ENCODE data around the gene PAX7. TPM values are rescaled to one million over a fixed set of nuclear protein-coding genes. Genes with fewer than 3 reads are reported as not detected.

PAX7 gene
- total and polyA plus RNA-seq, 2 donors (not counting 3 experiments of a cell fraction or from before 2014, with no cell fraction given): not detected

- no peak overlapping the region for H3K9ac ChIP-seq (replicated peaks; ENCODE audit: extremely low read depth, insufficient read depth, low read length)
- H3K9me3 ChIP-seq (replicated peaks; ENCODE audit: control insufficient read depth, insufficient read depth, low read length): no peaks in the 10 kb centered on the region
- H3K4me2 ChIP-seq (ENCODE audit: insufficient read depth, low read length): no peak overlapping the region
- no peak overlapping the region for H2AFZ ChIP-seq (ENCODE audit: low read depth, low read length)
- H3K79me2 ChIP-seq (ENCODE audit: control insufficient read depth, insufficient read depth, low read length): no peaks in the 10 kb centered on the region
- intact Hi-C loops (cut with micrococcal nuclease): no loop called here
- H3K4me3 ChIP-seq (replicated peaks in 1 of 3; ENCODE audit: insufficient read depth in 1 of 3, low read depth in 1 of 3, low read length in 3 of 3): no peak overlapping the region
- H3K27me3 ChIP-seq (ENCODE audit: control insufficient read depth in 2 of 2, insufficient read depth in 2 of 2, low read length in 2 of 2): peaks cover 19 to 26% of the 10 kb centered on the region in 2 experiments
- H4K20me1 ChIP-seq (replicated peaks; ENCODE audit: control insufficient read depth, extremely low read depth, insufficient read depth, low read length): no peaks in the 10 kb centered on the region
- no peaks in the 10 kb centered on the region for H3K36me3 ChIP-seq (ENCODE audit: control insufficient read depth in 2 of 2, extremely low read depth in 1 of 2, insufficient read depth in 2 of 2, low read length in 2 of 2)
- TF ChIP-seq, protein P1, sequence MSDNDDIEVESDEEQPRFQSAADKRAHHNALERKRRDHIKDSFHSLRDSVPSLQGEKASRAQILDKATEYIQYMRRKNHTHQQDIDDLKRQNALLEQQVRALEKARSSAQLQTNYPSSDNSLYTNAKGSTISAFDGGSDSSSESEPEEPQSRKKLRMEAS (IDR thresholded peaks at IDR 0.05; ENCODE audit: insufficient read depth, insufficient read length): no peak
- TF ChIP-seq FOS (IDR thresholded peaks at IDR 0.05; ENCODE audit: borderline replicate concordance, insufficient read depth, low read length) (no peak), POLR2AphosphoS5 (IDR thresholded peaks at IDR 0.05; ENCODE audit: insufficient read depth, low read depth, low read length) (no peak)
- ChIA-PET POLR2A (no interaction called here), CTCF (interaction anchor here (0.9 kb wide), 1 partner anchor 21 kb away, joined by 3 read pairs; no protein-coding TSS in a partner anchor)
- H3K9me1 ChIP-seq (replicated peaks; ENCODE audit: control insufficient read depth, extremely low read depth, insufficient read depth, low read length): no peaks in the 10 kb centered on the region
- no TSS peak for BruUV-seq (replicated peaks)
- FAIRE-seq (no peak), DNase-seq (ENCODE audit: low read depth, low spot score) (no peak)
- no peaks in the 10 kb centered on the region for H3K4me1 ChIP-seq (ENCODE audit: control insufficient read depth, extremely low read depth, insufficient read depth, low read length)
- no peak overlapping the region for H3K27ac ChIP-seq (ENCODE audit: insufficient read depth, low read depth, low read length)
- dilution Hi-C loops (cut with MboI; ENCODE audit: extremely low pct_ligation_motif_present, low sequenced_read_pairs): no loop called here
Measured at GRCh38 chr1:18653916-18654315, 23.3 kb downstream of the PAX7 start.

DNA sequence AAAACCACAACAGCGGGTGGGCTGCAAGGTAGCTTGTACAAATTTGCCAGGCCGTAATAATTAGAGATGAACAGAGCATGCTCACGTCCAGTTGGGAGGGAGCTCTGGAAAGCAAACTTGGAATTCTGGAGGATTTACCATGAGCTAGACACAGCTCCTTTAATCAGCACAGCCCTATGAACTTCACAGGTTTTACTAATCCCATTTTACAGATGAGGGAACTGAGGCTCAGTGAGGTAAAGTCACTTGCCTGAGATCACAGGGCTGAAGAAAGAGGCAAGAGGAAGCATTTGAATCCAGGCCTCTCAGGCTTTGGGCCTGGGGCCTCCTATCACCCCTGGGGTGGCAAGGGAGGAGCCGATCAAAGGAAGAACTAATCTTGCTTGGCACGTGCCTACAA, 24.0 kb downstream of the PAX7 start:
- ChIA-PET POLR2A (no interaction called here), CTCF (interaction anchor here (1.2 kb wide), 1 partner anchor 10 kb away, joined by 3 read pairs; no protein-coding TSS in a partner anchor)
- Histone ChIP-seq H3K4me1 (ENCODE audit: control insufficient read depth, extremely low read depth, insufficient read depth, low read length) (no peaks in the 10 kb centered on the region), H3K4me3 (replicated peaks in 1 of 3; ENCODE audit: insufficient read depth in 1 of 3, low read depth in 1 of 3, low read length in 3 of 3) (no peak overlapping the region), H3K4me2 (ENCODE audit: insufficient read depth, low read length) (no peak overlapping the region), H3K9me1 (replicated peaks; ENCODE audit: control insufficient read depth, extremely low read depth, insufficient read depth, low read length) (no peaks in the 10 kb centered on the region), H3K27me3 (ENCODE audit: control insufficient read depth in 2 of 2, insufficient read depth in 2 of 2, low read length in 2 of 2) (peaks cover 19 to 22% of the 10 kb centered on the region in 2 experiments), H3K9me3 (replicated peaks; ENCODE audit: control insufficient read depth, insufficient read depth, low read length) (no peaks in the 10 kb centered on the region), H2AFZ (ENCODE audit: low read depth, low read length) (no peak overlapping the region), H3K27ac (ENCODE audit: insufficient read depth, low read depth, low read length) (no peak overlapping the region), H3K79me2 (ENCODE audit: control insufficient read depth, insufficient read depth, low read length) (no peaks in the 10 kb centered on the region), H3K9ac (replicated peaks; ENCODE audit: extremely low read depth, insufficient read depth, low read length) (no peak overlapping the region), H4K20me1 (replicated peaks; ENCODE audit: control insufficient read depth, extremely low read depth, insufficient read depth, low read length) (no peaks in the 10 kb centered on the region), H3K36me3 (ENCODE audit: control insufficient read depth in 2 of 2, extremely low read depth in 1 of 2, insufficient read depth in 2 of 2, low read length in 2 of 2) (no peaks in the 10 kb centered on the region)
- intact Hi-C loops (cut with micrococcal nuclease) (no loop called here), dilution Hi-C loops (cut with MboI; ENCODE audit: extremely low pct_ligation_motif_present, low sequenced_read_pairs) (no loop called here)
- TF ChIP-seq POLR2AphosphoS5 (IDR thresholded peaks at IDR 0.05; ENCODE audit: insufficient read depth, low read depth, low read length) (no peak), EZH2 (IDR thresholded peaks at IDR 0.05; ENCODE audit: borderline replicate concordance, low read depth, low read length, severe bottlenecking) (no peak), MYC (IDR thresholded peaks at IDR 0.05; ENCODE audit: low read depth, low read length) (no peak), FOS (IDR thresholded peaks at IDR 0.05; ENCODE audit: borderline replicate concordance, insufficient read depth, low read length) (no peak), GATA2 (IDR thresholded peaks at IDR 0.05; ENCODE audit: insufficient read depth, insufficient read length, low read depth, low read length) (no peak)
- DNase-seq (ENCODE audit: low read depth, low spot score) (no peak), FAIRE-seq (no peak)
- BruUV-seq (replicated peaks): no TSS peak
